DMS 273 treated with DMSO at 0.1 percent for 48 hours (cell line): Measurements from ENCODE around the gene SLC5A6.

Experiments
- DNase-seq: peaks from one replicate; lab custom pipeline; 2025; lab: John Stamatoyannopoulos, UW

SLC5A6 gene

GRCh38 chr2:27211943-27212625 is at the start of gene SLC5A6, which contains the start of gene ATRAID:
SLC5A6 (minus strand) TSS chr2:27212268; CDS start chr2:27207650, 4,618 bp downstream.
ATRAID (plus strand) TSS chr2:27212041; CDS start chr2:27212369, 328 bp downstream.
- peak; percentile 58 for DNase-seq

- no peak for DNase-seq
These were observed 49.3 kb upstream of the SLC5A6 start for GRCh38 chr2:27261241-27261925.

GRCh38 chr2:27258051-27258450 is 46.0 kb upstream of the SLC5A6 start:
- DNase-seq: no peak

- DNase-seq: no peak
These were observed 44.9 kb upstream of the SLC5A6 start for GRCh38 chr2:27256855-27257454.

GRCh38 chr2:27255660-27256059 is 43.6 kb upstream of the SLC5A6 start:
- no peak for DNase-seq

GRCh38 chr2:27255187-27255586 is 43.1 kb upstream of the SLC5A6 start:
- DNase-seq: no peak

GRCh38 chr2:27251766-27252165 is 39.7 kb upstream of the SLC5A6 start:
- DNase-seq: no peak

- no peak for DNase-seq
These were observed 38.7 kb upstream of the SLC5A6 start for GRCh38 chr2:27250652-27251379.

GRCh38 chr2:27249891-27250651 is 38.0 kb upstream of the SLC5A6 start:
- peak; percentile 21 for DNase-seq

GRCh38 chr2:27249159-27249890 is 37.3 kb upstream of the SLC5A6 start:
- DNase-seq: no peak

- no peak for DNase-seq
These were observed 35.8 kb upstream of the SLC5A6 start for GRCh38 chr2:27247893-27248292.

GRCh38 chr2:27245626-27246025 is 33.6 kb upstream of the SLC5A6 start:
- no peak for DNase-seq

- no peak for DNase-seq
These were observed 33.0 kb upstream of the SLC5A6 start for GRCh38 chr2:27245116-27245515.

GRCh38 chr2:27243391-27244130 is 31.5 kb upstream of the SLC5A6 start:
- no peak for DNase-seq

- DNase-seq: no peak
These were observed 30.5 kb upstream of the SLC5A6 start for GRCh38 chr2:27242614-27242951.

GRCh38 chr2:27241761-27242613 is 29.9 kb upstream of the SLC5A6 start:
- no peak for DNase-seq

GRCh38 chr2:27240406-27240805 is 28.3 kb upstream of the SLC5A6 start:
- DNase-seq: no peak

- no peak for DNase-seq
These were observed 26.9 kb upstream of the SLC5A6 start for GRCh38 chr2:27238976-27239375.

GRCh38 chr2:27237341-27237945 is 25.4 kb upstream of the SLC5A6 start:
- no peak for DNase-seq
